CD4-positive, alpha-beta T cell treated with Interleukin-4 for 1 hour (primary cell): ENCODE data around the gene TCHH.
A peak's percentile ranks its signal among the peaks of the same experiment; 100 is the strongest.
"Not testable (repeated sequence)": the region's sequence is repeated elsewhere in the genome, so short reads cannot be mapped to it uniquely, and the experiment has no call there.

Source experiments
- DNase-seq, 2 donors: peaks; one replicate each; pipeline ENCODE4 v3.0.0-alpha.2; 2020 to 2022

TCHH gene

GRCh38 chr1:152115344-152115743 is at the start of gene TCHH:
Gene TCHH, minus strand, starts transcription at chr1:152115444. Its CDS starts 1,364 bp downstream, at chr1:152114080.
- DNase-seq, result no peak

GRCh38 chr1:152164517-152165136 is 49.4 kb upstream of the TCHH start:
- DNase-seq, result no peak

GRCh38 chr1:152162792-152163463 is 47.7 kb upstream of the TCHH start:
- no peak for DNase-seq

- DNase-seq, result peak in 1 of 2 donors; percentile 8
These were observed 45.3 kb upstream of the TCHH start for GRCh38 chr1:152160576-152160975.

- DNase-seq, result no peak
These were observed 43.9 kb upstream of the TCHH start, which contains the start of gene RPTN for GRCh38 chr1:152159144-152159543. Gene RPTN, minus strand, starts transcription at chr1:152159228. Its CDS starts 1,339 bp downstream, at chr1:152157889.

- no peak for DNase-seq
These were observed 38.8 kb upstream of the TCHH start for GRCh38 chr1:152153996-152154395.

- no peak for DNase-seq
These were observed 36.4 kb upstream of the TCHH start for GRCh38 chr1:152151646-152152045.

- DNase-seq, result no peak
These were observed 33.7 kb upstream of the TCHH start for GRCh38 chr1:152148981-152149380.

GRCh38 chr1:152148051-152148450 is 32.8 kb upstream of the TCHH start:
- no peak for DNase-seq

GRCh38 chr1:152145769-152146168 is 30.5 kb upstream of the TCHH start:
- DNase-seq, result no peak

- DNase-seq, result not testable (repeated sequence)
These were observed 29.5 kb upstream of the TCHH start for GRCh38 chr1:152144674-152145183.

- no peak for DNase-seq
These were observed 28.1 kb upstream of the TCHH start for GRCh38 chr1:152143150-152143887.

- peak; percentile 9 to 19 for DNase-seq
These were observed 26.8 kb upstream of the TCHH start for GRCh38 chr1:152141971-152142584.

GRCh38 chr1:152137215-152137614 is 22.0 kb upstream of the TCHH start:
- DNase-seq, result no peak

GRCh38 chr1:152130186-152130585 is 14.9 kb upstream of the TCHH start:
- no peak for DNase-seq

- DNase-seq, result no peak
These were observed 12.4 kb upstream of the TCHH start for GRCh38 chr1:152127673-152128072.

- DNase-seq, result no peak
These were observed 10.7 kb upstream of the TCHH start for GRCh38 chr1:152125834-152126443.

- DNase-seq, result no peak
These were observed 3.7 kb upstream of the TCHH start for GRCh38 chr1:152118915-152119314.

GRCh38 chr1:152112885-152113432 is 2.3 kb downstream of the TCHH start:
- DNase-seq, result no peak

- no peak for DNase-seq
These were observed 3.0 kb downstream of the TCHH start for GRCh38 chr1:152112101-152112884.

- peak in 1 of 2 donors; percentile 9 for DNase-seq
These were observed 3.7 kb downstream of the TCHH start for GRCh38 chr1:152111515-152111968.
